Stimulated activated CD4-positive, alpha-beta T cell treated with anti-CD3 and anti-CD28 coated beads, Interleukin-1b, Interleukin-23, amount 100 ng/mL, for 4 hours (primary cell): ENCODE measurements around the gene UVRAG.
A peak's percentile ranks its signal among the peaks of the same experiment; 100 is the strongest.

Experiments used
- DNase-seq, 2 donors: peaks; one replicate each; pipeline ENCODE4 v3.0.0-alpha.2; 2020; ENCODE audit warnings: low read depth in 2 of 2

The UVRAG gene

GRCh38 chr11:76149713-76150112 lies 334.7 kb downstream of the UVRAG start:
- no peak for DNase-seq

DNA sequence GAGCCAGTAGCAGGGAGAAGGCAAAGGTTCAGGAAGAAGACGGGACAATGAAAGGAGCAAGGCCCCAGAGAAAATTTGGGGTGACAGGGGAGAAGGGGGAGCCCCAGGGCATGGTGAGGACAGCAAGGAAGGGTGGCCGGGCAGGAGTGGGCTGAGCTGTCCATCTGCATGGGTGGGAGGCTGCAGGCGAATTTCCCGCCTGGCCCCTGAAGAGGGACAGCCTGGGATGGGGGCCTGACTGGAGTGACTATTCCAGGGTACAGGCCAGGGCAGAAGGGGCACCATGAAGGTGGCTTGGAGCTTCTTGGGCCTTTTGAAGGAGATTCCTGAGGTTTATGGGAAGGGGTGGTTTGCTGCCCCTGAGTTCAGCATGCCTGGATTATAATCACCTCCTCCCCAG lies 335.1 kb downstream of the UVRAG start:
- DNase-seq = no peak

DNA sequence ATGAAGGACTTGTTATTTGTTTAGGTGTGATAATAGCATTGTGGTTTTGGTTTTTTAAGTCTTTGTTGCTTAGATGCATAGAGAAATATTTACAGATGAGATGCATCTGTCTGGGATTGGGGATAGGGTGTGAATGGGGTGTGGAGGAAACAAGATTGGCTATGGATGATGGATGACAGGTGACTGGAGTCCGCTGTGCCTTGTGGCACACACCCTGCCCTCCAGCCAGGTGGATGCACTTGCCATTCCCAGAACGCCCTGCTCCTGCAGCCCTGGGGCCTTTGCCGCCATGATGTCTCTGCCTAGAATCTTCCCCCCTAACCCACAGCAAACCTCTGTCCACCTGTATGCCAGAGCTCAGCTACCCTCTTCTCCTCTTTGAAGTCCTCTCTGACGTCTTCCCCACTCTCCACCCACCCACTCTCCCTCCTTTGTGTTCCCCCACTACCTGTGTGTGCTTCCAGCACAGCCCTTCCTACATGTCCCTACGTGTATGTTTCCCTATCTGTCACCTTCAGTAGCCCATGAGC lies 336.6 kb downstream of the UVRAG start:
- no peak for DNase-seq

DNA sequence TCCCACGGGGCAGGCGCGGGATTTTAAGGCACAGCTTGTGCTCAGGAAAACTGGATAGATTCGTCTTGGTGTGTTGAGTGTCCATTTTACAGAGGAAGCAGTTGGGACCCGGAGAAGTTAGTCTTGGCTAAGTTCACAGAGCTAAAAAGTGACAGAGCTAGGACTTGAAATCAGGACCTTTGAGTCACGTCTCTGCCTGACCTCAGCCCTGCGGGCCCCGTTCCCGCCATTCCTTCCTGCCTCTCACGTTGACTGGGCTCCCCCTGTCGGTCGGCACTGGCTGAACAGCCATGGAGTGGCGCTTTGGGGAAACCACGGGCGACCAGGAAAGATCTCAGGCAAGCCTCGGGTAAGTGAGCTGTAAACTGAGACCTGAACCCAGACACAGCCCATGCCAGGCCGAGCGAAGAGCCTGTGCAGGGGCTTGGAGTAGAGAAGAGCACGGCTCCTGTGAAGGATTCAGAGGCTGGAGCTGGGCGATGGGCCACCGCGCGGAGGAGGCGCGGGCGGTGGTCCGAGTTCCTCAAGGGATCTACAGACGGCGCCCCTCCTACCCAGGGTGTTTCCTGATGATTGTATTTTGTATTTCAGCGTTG lies 337.2 kb downstream of the UVRAG start:
- DNase-seq = peak; percentile 71 to 85

GRCh38 chr11:76152741-76153570 lies 337.9 kb downstream of the UVRAG start:
- no peak for DNase-seq

DNA sequence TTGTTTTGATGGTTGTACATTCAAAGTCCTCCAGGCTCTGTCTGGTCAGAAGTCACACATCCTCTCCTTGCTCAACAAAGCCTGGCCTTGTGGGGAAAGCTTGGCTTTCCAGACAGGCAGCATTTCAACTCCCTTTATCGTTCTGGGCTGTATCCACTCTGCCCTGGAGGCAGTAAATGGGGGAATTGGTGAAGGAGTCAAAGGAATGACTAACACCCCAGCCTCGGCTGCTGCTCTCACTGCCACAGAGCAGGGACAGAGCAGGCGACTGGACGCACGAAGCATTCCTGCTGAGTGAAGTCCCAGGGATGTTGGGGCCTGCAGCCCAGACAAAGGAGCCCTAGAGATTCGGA lies 338.5 kb downstream of the UVRAG start:
- no peak for DNase-seq

GRCh38 chr11:76155500-76156227 lies 340.7 kb downstream of the UVRAG start:
- DNase-seq = no peak

GRCh38 chr11:76156971-76157427 lies 342.0 kb downstream of the UVRAG start:
- no peak for DNase-seq

- DNase-seq = no peak
These were observed 342.9 kb downstream of the UVRAG start for GRCh38 chr11:76157891-76158290.

DNA sequence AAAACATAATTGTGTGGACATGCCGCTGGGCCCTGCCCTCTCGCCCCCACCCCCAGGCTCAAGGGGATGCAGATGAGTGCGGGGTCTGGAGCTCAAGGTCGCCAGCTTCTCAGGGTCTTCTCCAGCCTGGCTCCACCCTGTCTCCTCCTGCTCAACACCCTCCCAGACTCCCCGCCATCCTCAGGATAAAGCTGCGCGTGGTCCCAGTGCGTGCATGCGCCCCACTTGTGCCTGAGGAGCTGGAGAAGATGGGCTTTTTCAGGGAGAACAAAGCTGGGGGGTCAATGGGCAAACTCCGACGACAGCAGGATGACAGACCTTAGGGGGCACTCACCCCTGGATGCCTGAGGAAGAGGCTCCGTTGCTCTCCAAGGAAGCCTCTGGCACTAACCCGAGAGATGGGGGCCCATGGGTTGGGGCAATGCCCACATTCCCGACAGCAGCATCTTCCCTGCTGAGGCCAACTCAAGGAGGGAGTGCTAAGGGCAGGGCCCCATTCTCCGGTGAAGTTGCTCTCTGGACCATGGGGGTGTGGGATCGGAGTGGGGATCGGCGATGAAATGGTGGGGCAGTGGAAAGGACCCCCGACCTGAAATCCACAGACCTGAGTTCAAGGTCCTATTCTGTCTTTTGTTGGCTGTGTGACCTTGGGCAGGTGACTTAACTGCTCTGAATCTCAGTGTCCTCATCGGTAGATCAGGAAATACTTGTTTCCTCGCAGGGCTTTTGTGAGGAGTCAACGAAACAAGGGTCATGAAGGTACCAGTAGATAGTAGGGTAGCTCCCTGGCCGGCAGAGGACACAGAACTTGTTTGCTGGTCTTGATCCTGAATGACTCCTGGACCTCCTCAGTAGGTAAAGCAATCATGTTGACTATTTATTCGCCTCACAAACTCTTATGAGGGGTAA lies 343.6 kb downstream of the UVRAG start:
- no peak for DNase-seq

- DNase-seq = no peak
These were observed 344.4 kb downstream of the UVRAG start for GRCh38 chr11:76159303-76159937.

DNA sequence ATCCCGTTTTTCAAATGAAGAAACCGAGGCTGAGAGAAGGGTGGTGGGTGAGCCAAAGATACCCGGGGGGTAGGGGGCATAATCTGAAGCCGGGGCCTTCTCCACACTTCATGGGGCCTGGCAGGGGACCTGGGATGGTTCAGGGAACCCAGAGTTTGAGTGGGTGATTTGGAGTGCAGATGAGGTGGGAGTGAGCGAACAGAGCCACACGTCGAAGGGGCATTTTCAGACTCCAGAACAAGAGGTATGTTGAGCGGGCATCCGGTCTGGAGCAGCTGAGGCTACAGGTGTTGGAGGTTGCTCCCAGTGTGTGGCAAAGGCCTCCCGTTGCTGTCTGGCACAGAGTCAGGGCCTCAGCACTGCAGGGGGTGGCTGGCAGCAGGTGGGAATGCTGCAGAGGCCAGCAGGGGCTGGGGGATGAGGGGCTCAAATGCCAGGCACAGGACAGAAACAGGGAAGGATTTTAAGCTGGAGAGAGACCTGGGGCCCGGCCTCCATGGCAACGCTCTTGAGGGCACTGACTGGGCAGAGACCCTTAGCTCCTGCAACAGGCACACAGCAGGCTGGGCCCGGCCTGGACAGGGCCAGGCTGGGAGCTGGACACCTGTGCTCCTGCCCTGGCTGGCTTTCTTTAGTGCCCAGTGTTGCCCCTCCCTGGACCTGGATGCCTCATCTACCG lies 345.1 kb downstream of the UVRAG start:
- no peak for DNase-seq

DNA sequence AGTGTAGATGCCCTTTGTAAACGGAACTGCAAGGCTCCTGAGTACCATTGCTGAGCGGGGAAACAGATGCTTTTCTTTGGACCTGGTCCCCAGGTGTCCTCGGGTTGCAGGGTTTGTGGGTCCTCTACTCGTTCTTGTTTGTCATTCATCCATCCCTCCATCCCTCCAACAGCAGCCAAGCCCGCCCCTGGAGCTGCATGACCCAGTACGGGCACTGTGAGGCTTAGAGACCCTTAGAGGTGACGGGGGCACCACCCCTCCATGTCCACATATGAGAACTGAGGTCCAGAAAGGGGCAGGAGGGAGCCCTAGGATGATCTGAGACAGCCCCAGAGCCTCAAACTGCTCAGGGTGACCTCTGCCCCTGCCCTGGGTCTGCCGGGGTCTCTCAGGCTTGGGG lies 345.8 kb downstream of the UVRAG start:
- DNase-seq = no peak

DNA sequence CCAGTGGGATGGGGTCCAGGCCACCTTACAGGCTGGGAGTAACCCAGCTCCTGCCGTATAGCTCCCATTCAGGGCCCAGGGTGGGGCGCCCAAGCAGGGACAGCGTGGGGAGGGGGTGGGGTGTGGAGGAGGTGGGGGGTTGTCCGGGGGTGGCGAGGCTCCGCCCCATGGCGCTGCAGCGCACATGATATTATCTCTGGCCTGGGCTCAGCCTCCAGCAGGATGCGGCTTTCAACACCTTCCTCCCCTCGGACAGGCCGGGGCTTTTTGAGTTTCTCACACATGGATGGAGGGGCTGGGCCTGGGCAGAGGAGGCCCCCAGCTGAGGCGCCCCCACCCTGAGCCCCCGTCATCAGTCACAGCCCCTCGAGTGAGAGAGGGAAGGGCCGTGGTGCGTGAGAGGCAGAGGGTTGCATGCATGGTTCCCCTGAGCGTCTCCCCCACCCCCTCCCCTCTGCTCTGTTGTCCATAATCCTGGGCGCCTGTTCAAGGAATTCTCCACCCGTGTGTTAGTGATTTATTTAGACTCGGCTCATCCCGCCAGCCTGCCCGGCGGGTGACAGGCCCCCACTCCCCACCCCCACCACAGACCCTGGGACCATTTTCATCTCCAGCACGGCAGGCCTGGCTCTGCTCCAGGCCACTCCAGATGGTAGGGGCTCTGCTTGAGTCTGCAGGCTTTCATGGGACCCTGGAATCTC lies 346.4 kb downstream of the UVRAG start:
- DNase-seq = no peak

- no peak for DNase-seq
These were observed 347.6 kb downstream of the UVRAG start for GRCh38 chr11:76162336-76163288.

GRCh38 chr11:76163289-76163880 lies 348.4 kb downstream of the UVRAG start:
- DNase-seq = no peak

DNA sequence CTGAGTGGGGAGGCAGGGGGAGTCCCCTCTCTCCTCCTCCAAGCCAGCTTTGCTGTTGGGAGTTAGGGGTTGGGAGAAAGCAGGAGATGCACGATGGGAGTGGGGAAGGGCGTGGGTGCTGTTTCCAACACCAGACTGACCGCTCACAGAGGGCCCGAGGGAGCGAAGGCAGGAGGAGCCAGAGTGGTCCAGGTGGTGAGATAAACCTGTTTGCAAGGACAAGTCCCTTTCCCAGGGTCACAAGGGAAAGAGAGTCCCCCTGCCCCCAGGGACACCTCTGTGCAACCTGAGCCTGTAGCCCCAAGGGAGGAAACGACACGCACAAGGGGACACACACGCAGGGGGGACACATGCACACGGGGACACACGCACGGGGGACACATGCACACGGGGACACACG lies 349.1 kb downstream of the UVRAG start:
- no peak for DNase-seq
